ENCODE results near the gene PLEKHA4. TPM values are rescaled to one million over a fixed set of nuclear protein-coding genes. Genes with fewer than 3 reads are reported as not detected.
A peak's percentile ranks its signal among the peaks of the same experiment; 100 is the strongest.

PLEKHA4 gene
- total and polyA plus RNA-seq, 2 of the 13 experiments (the other 11 are each of a cell fraction or from before 2014, with no cell fraction given), result 4.8 to 6.0 TPM

GRCh38 chr19:48807590-48808308, 60.7 kb downstream of the PLEKHA4 start (continued):
- TF ChIP-seq CREBL2 (CRISPR knock-in tag; IDR thresholded peaks at IDR 0.05; ENCODE audit: borderline replicate concordance) (no peak), SPEN (CRISPR knock-in tag; IDR thresholded peaks at IDR 0.05; ENCODE audit: low read depth) (no peak), AGO1 (IDR thresholded peaks at IDR 0.05; ENCODE audit: low read depth, low read length, poor library complexity, severe bottlenecking) (no peak), ZNF781 (CRISPR knock-in tag; IDR thresholded peaks at IDR 0.05; ENCODE audit: borderline replicate concordance, not compliant biosample characterization) (no peak), GLI4 (CRISPR knock-in tag; IDR thresholded peaks at IDR 0.05; ENCODE audit: borderline replicate concordance) (no peak), ZFY (CRISPR knock-in tag; IDR thresholded peaks at IDR 0.05) (peak; percentile 63), IRF2 (CRISPR knock-in tag; IDR thresholded peaks at IDR 0.05) (no peak), SRY (CRISPR knock-in tag; IDR thresholded peaks at IDR 0.05) (0 out of 2 replicates have a peak, but pooled peaks have one; percentile 13), ZC3H4 (CRISPR knock-in tag; IDR thresholded peaks at IDR 0.05; ENCODE audit: borderline replicate concordance) (peak; percentile 67; the same call in 1 of the 2 replicates), FUBP1 (CRISPR knock-in tag; IDR thresholded peaks at IDR 0.05; ENCODE audit: borderline replicate concordance) (no peak), TAF15 (IDR thresholded peaks at IDR 0.05; ENCODE audit: low read depth, low read length, poor library complexity, severe bottlenecking) (no peak), ZSCAN31 (CRISPR knock-in tag; IDR thresholded peaks at IDR 0.05; ENCODE audit: low read depth) (peak; percentile 24; the same call in 1 of the 2 replicates), ZNF800 (CRISPR knock-in tag; IDR thresholded peaks at IDR 0.05) (no peak), HOXA7 (CRISPR knock-in tag; IDR thresholded peaks at IDR 0.05) (no peak), MIER3 (CRISPR knock-in tag; IDR thresholded peaks at IDR 0.05; ENCODE audit: borderline replicate concordance) (no peak), SKI (IDR thresholded peaks at IDR 0.05; ENCODE audit: partially characterized antibody) (no peak), ZNF605 (CRISPR knock-in tag; IDR thresholded peaks at IDR 0.05) (peak; percentile 43; the same call in 1 of the 2 replicates), AKNA (CRISPR knock-in tag; IDR thresholded peaks at IDR 0.05; ENCODE audit: borderline replicate concordance) (no peak)
